CD4-positive, alpha-beta T cell treated with Interleukin-15 for 4 hours (primary cell): ENCODE results near the gene TTC28.
A peak's percentile ranks its signal among the peaks of the same experiment; 100 is the strongest.
"Not testable (repeated sequence)": the region's sequence is repeated elsewhere in the genome, so short reads cannot be mapped to it uniquely, and the experiment has no call there.

ENCODE experiments used
- DNase-seq: peaks from one replicate; pipeline ENCODE4 v3.0.0-alpha.2; 2020; ENCODE audit warnings: low spot score

The TTC28 gene

DNA sequence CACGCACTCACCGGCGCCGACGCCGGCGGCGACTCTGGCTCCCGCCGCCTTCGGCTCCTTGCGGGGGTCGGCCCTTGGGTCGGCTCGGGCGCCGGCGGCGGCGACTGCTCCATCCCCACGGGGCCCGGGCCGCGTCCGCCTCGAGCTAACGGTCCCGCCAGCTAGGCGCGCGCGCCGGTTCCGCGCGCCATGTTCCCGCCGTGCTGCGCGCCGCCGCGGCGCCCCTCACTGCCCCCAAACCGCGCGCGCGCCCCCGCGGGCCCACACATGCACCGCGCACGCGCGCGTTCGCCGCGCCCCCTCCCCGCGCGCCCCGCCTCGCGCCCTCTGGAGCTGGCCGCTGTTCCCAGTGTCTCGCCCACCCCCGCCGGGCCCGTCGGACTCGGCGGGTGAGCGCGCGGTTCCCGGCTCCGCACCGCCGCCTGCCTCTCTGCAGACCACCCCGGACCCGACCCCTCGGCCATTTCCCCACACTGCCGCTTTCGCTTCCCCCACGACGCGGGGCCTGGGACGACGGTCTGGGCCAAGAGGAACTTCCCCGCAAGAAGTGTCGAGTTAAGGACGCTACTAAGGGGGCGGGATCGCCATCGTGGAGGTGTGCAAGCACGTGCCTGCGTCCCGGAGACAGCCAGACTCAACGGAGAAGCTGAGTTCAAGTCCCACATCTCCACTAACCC lies at the start of gene TTC28:
Gene TTC28, minus strand, starts transcription at position 230 of the 677 bp plus-strand sequence. Its CDS starts 117 bp downstream, at position 113.
- DNase-seq: peak; percentile 4

DNA sequence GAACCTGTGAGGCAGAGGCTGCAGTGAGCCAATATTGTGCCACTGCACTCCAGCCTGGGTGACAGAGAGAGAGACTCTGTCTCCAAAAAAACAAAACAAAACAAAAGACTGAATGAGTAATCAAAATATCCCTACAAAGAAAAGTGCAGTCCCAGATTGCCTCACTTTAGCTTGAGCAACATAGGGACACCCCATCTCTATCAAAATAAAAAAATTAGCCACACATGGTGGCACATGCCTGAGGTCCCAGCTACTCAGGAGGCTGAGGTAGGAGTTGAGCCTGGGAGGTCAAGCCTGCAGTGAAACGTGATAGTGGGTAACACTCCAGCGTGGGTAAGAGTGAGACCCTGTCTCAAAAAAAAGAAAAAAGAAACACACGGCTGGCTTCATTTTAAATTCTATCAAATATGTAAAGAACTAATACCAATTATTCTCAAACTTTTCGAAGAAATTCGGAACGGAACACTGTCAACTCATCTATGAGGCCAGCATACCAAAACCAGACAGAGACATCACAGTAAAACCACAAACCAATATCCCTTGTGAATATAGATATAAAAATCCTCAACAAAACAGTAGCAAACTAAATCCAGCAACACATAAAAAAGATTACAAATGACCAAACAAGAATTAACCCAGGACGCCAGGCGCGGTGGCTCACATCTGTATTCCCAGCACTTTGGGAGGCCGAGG lies 49.1 kb upstream of the TTC28 start:
- DNase-seq: no peak

GRCh38 chr22:28728002-28728401 lies 48.4 kb upstream of the TTC28 start:
- DNase-seq: no peak

DNA sequence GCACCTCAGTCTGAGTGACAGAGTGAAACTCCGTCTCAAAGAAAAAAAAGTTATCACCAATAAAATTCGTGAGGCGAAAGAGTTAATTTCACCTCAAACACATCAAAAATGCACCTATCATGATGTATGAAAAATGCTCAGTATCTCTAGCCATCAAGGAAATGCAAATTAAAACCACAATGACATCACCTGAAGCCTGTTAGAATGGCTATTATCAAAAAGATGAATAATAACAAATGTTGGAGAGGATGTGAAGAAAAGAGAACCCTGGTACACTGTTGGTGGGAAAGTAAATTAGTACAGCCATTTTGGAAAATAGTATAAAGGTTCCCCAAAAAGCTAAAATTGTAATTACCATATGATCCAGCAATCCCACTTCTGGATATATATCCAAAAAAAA lies 38.4 kb upstream of the TTC28 start:
- DNase-seq: no peak

- no peak for DNase-seq
Measured at GRCh38 chr22:28716686-28717085, 37.0 kb upstream of the TTC28 start.

DNA sequence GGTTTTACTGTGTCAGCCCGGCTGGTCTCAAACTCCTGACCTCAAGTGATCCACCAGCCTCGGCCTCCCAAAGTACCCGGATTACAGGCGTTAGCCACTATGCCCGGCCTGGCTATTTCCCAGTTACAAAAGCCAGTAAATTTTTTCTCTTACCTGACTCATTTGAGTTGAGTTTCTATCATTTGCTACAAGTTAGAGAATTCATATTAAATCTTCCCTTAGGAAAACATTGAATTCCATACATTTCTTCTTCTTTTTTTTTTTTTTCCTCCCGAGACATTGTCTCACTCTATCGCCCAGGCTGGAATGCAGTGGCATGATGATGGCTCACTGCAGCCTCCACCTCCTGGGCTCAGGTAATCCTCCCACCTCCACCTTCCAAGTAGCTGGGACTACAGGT lies 36.0 kb upstream of the TTC28 start:
- no peak for DNase-seq

DNA sequence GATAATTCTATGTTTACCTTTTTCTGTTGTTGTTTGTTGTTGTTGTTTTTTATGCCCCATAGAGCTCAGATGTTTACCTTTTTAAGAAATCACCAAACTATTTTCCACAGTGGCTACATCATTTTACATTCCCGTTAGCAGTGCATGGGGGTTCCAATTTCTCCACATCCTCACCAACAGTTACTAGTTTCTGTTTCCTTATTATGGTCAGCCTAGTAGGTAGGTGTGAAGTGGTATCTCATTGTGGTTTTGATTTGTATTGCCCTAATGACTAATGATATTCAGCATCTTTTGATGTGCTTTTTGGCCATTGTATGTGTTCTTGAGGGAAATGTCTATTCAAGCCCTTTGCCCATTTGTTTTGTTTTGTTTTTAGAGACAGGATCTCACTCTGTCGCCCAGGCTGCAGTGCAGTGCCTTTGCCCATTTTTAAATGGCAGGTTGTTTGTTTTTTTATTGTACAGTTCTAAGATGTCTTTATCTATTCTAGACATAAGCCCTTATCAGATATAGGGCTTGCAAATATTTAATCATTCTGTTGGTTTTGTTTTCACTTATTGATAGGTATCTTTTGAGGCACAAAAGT lies 34.5 kb upstream of the TTC28 start:
- DNase-seq: peak; percentile 8

- no peak for DNase-seq
Measured at GRCh38 chr22:28711820-28712777, 32.5 kb upstream of the TTC28 start.

GRCh38 chr22:28711341-28711740 lies 31.7 kb upstream of the TTC28 start:
- DNase-seq: no peak

GRCh38 chr22:28710576-28711191 lies 31.0 kb upstream of the TTC28 start:
- DNase-seq: no peak

DNA sequence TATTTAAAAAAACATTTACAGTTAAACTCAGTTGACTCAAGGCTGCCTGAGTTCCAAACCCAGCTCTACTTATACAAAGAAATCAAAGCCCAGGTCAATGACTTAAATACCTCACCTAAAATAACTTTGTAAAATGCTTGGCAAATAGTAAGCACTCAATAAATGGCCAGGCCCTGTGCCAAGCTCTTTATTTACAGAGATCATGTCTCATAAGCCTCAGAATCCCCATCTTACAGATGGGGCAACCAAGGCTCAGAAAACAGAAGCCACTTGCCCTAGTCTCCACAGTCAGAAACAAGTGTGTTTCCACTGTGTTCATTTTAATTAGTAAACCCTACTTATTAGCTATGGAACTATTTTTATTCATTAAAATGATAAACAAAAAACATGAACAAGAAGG lies 30.5 kb upstream of the TTC28 start:
- DNase-seq: no peak

GRCh38 chr22:28706845-28707244 lies 27.2 kb upstream of the TTC28 start:
- no peak for DNase-seq

DNA sequence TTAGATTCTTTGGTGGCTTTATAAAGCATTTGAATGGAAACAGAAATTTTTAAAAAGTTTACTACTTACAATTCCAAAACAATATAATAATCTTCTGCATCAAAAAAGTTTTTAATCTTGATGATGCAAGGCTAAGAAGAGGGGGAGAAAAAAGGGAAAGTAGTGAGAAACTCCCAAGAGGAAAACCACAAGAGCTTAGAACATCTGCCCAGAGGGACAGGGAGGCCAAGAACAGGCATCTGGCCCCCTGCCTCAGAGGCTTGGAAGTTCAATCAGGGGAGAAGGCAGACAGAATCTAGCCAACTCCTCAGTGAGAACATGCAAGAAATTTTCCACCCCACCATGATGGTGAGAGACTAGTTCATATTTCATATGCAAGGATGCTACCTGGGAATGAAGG lies 23.8 kb upstream of the TTC28 start:
- DNase-seq: no peak

GRCh38 chr22:28702891-28703290 lies 23.3 kb upstream of the TTC28 start:
- DNase-seq: no peak

- not testable (repeated sequence) for DNase-seq
Measured at GRCh38 chr22:28693041-28693760, 13.6 kb upstream of the TTC28 start.

- not testable (repeated sequence) for DNase-seq
Measured at GRCh38 chr22:28689796-28690195, 10.2 kb upstream of the TTC28 start.

GRCh38 chr22:28682966-28683365 lies 3.3 kb upstream of the TTC28 start:
- DNase-seq: not testable (repeated sequence)

DNA sequence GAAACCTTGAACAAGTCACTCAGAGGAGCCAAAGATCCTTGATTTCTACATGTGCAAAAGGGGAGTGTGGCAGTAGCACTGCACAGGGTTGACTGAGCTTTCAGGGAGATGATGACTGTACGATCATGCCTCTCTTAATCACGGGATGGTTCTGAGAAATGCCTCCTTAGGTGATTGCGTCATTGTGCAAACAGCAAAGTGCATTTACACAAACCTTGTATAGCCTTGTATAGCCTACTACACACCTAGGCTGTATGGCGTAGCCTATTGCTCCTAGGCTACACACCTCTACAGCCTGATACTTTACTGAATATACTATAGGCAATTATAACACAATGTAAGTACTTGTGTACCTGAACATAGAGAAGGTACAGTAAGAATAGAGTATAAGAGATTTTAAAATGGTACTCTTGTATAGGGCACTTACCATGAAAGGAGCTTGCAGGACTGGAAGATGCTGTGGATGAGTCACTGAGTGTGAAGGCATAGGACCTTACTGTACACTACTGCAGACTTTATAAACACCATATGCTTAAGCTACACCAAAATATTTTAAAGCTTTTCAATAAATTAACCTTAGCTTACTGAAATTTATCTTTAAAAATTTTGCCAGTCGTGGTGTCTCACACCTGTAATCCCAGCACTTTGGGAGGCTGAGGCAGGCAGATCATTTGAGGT lies 1.3 kb upstream of the TTC28 start:
- not testable (repeated sequence) for DNase-seq

DNA sequence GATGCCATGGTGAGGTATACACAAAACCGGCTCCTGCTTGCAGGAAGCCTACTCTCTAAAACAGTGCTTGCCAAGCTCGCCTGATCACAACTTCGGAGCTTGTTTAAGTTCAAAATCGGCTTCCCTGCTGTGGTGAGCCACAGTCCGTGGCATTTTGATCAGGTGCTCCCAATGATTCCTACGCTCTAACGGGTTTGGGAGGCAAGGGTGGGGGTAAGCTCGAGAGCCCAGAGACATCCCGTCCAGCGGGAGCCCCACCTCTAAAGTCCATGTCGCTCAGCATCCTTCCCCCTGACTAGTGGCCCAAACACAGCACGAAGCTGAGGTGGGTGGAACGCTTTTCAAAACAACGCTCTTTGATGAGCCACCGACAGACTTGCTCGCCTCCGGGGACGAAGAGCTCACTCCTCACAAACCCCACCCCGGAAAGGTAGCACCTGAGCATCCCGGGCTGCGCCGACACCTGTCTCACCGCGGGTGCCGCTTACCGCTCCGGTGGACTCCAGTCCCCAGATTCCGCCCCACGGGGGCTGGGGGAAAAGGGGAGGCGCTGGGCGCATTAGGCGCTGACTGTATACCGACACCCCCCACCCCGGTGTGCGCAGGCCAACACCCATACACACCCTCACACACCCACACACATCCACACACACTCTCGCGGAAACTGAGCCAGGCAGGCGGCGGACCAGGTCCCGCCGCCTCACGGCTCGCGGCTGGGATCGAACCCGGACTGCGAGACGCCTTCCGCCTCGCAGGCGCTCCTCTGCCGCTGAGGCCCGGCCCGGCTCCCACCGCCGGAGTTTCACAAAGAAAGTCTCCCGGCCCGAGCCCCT lies 646 bp downstream of the TTC28 start:
- DNase-seq: peak; percentile 4

GRCh38 chr22:28678170-28678569 lies 1.5 kb downstream of the TTC28 start:
- DNase-seq: not testable (repeated sequence)
